GM12873 (cell line): ENCODE results near the gene PDE7B.

Experiments used
- CTCF ChIP-seq: IDR thresholded peaks from 2 replicates; pipeline ENCODE4 v1.5.1; 2012; ENCODE audit warnings: low read depth, mild to moderate bottlenecking, moderate library complexity, low read length, control low read depth; ENCODE audit not compliant: insufficient read depth; ENCODE audit errors: missing control alignments

PDE7B gene

GRCh38 chr6:135902756-135903331 lies 51.3 kb downstream of the PDE7B start:
- no peak for TF ChIP-seq CTCF

GRCh38 chr6:135904666-135905065 lies 53.2 kb downstream of the PDE7B start:
- no peak for TF ChIP-seq CTCF

GRCh38 chr6:135905604-135906300 lies 54.3 kb downstream of the PDE7B start:
- TF ChIP-seq CTCF = no peak

- no peak for TF ChIP-seq CTCF
Observed at GRCh38 chr6:135906542-135906941, 55.0 kb downstream of the PDE7B start.

GRCh38 chr6:135906972-135907465 lies 55.5 kb downstream of the PDE7B start:
- no peak for TF ChIP-seq CTCF

- peak; percentile 84 for TF ChIP-seq CTCF
Observed at GRCh38 chr6:135909737-135910387, 58.4 kb downstream of the PDE7B start.

- no peak for TF ChIP-seq CTCF
Observed at GRCh38 chr6:135910790-135911618, 59.5 kb downstream of the PDE7B start.
